UCSD-AML1 (cell line): Measurements from ENCODE around the gene DIDO1.

Experiments
- DNase-seq: peaks from one replicate; lab custom pipeline; 2025; ENCODE audit not compliant: unreplicated experiment; lab: John Stamatoyannopoulos, UW

DIDO1 gene

DNA sequence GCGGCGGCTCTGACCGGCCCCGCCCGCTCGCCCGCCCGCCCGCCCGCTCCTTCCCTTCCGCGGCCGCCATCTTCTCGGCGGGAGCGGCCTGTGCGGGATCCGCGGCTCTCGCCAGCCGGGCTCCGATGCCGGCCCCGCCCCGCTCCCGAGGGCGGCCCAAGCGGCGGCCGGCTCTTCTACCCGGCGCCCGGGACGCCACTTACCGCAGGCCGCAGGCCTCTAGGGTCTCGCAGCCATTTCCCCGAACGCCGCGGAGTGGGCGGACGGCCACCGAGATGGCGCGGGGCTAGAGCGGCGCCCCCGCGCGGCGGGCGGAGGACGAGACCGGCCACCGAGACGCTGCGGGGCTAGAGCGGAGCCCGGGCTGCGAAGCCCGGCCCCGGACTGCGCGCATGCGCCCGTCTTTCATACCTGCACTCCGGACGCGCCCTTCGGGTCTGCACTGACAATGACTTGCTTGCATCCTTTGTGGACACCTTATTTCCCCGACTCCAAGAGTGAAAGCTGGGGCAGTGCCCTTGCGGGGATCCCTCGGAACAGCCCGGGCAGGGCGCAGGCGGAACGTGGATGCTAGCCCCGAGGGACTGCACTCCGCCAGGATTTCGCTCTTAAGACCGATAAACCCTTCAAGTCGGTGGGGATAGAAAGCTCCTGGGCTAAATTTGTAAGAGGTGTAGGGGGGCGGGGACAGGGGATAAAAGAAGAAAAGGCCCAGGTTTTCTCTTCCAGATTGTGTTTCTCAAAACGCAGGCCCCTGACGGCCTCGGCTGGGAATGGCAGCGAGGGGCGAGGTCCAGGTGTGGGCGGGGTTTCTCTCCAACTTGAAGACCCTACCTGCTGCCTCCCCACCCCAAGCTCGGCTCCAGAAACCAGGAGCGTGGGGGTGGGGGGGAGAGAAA lies at the start of gene DIDO1:
TSS of gene DIDO1 (minus strand) at position 277 of the 899 bp plus-strand sequence.
- peak; percentile 88 for DNase-seq

DNA sequence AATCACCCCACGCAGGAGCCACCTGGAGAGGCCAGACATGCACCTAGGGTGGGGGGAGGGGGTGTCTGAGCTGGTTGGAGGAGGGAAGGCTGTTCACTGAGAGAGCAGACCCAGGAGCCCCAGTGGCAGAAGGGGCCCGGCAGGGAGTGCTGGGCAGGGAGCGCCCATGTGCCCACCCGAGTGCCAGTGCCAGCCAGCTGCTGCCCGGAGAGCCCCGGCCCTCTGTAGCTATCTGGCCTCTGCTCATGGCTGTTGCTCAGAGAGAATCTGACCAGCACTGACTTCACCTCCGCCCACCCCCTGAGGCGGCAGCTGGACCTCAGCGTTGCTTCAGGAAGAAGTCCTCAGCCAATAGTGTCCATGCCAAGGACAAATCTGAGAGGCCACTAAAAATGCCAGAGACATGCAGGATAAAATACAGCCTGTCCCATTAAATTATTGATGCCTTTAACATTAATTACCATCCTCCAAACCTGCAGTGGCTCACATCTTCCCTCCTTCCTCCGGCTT lies 49.0 kb upstream of the DIDO1 start:
- no peak for DNase-seq

DNA sequence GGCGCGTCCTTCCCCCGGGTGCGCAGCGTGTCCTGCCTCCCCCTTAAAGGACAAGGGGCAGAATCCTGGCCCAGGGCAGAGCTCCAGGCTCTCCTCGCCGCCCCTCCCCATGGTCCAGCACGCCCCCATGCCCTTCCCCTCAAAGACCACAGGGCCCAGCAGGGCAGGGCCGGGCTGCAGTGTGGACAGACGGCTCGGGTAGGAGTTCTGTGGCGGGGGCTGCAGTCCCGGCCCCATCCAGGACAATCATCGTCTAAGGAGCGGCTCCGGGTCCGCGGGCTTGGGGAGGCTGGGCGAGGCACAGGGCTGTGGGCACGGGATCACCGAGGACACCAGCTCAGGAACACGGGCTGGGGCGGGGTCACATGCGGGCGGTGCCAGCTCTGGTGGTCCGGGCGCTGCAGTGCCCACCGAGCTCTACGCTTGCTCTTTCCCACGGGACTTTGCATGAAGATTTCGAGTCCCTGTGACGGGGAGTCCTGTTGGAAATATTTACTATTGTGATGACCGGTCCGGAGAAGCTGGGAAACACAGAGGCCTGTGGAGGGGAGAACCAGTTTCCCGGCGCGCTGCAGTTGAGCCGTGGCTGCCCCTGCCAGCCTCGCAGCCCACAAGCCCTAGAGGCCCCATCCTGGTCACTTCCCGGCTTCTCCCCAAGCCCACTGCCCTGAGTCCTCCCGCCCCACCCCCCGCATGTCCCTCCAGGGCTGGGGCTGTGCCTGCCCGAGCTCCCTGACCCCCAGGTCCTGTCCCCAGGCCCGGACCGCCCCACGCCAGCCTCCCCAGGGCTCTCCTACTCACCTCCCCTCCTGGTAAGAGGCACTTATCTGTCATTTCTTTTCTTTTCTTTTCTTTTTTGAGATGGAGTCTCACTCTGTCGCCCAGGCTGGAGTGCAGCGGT lies 46.8 kb upstream of the DIDO1 start:
- DNase-seq = no peak

DNA sequence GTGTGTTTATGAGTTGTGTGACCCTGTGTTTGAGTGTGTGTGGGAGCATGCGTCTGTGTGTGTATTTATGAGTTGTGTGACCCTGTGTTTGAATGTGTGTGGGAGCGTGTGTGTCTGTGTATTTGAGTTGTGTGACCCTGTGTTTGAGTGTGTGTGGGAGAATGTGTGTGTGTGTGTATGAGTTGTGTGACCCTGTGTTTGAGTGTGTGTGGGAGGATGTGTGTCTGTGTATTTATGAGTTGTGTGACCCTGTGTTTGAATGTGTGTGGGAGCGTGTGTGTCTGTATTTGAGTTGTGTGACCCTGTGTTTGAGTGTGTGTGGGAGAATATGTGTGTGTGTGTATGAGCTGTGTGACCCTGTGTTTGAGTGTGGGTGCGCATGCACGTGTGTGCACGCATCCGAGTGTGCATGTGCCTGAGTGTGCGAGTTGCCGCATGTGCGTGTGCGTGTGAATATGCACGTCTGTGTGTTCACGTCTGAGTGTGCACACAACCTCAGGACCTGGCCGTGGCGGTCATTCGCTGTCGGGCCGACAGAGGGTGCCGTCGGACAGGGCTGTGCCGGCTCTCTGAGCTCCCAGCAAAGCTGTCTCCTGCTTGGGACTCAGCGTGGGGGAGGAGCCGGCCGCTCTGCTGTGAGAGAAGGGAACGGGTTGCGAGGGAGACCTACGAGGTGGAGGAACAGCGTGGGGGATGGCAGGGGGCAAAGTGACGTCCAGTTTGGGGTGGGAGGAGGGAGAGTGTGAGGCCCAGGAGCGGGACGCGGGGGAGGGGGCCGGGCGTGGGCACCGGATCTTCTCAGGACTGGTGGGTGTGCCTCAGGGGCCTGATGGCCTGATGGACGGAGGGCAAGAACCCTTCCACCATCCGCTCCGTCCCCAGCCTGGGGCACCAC lies 45.9 kb upstream of the DIDO1 start:
- peak; percentile 87 for DNase-seq

DNA sequence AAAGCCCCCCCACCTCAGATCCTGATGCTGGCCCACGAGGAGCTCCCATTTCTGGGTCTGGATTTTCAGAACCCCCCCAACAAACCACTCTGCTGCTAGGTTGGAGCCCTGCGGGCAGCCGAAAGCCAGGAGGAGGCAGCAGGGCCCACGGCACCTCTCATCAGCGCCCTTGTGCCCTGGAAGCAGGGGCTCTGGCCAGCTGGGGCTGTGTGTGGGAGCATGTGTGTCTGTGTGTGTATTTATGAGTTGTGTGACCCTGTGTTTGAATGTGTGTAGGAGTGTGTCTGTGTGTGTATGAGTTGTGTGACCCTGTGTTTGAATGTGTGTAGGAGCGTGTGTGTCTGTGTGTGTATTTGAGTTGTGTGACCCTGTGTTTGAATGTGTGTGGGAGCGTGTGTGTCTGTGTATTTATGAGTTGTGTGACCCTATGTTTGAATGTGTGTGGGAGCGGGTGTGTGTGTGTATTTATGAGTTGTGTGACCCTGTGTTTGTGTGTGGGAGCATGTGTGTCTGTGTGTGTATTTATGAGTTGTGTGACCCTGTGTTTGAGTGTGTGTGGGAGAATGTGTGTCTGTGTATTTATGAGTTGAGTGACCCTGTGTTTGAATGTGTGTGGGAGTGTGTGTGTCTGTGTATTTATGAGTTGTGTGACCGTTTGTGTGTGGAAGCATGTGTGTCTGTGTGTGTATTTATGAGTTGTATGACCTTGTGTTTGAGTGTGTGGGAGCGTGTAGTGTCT lies 45.1 kb upstream of the DIDO1 start:
- no peak for DNase-seq

DNA sequence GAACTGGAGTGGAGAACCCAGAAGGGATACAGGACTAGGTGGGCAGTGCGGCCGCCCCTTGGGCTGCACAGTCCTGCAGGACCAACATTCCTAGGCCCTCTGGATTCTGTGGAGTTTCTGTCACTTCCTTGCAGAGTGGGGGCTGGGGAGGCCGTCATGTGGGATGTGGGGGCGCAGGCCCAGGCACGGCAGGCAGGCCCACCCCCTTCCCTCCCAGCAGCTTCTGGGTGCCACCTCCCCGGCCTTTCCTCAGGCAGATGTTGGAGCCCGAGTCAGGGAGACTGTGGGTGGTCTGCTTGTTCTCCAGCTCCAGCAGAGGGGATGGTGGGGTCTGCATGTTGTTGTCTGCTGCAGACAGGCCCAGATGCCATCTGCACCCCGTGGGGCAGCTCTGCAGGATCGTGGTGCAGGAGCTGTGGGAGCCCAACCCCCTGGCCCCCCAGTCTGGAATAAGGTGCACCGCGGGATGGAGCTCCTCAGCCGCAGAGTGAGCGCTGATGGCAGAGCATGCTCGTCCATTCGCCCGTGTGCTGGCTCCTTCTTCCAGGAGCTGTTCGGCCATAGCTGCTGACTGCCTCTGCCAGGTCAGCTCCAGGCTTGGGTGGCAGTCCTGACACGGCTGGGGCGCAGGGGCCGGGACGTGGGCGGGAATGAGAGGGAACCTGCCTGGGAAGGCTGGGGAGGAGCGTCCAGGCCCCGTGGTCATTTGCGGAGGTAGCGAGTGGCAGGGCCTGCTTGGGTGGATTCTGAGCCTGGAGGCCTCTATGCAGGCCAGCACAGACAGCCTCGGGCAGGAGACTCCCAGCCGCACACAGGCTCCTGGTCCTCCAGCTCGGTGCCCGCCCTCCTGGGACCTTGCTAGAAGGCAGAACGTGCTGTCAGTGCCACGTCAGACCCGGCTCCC lies 44.3 kb upstream of the DIDO1 start:
- no peak for DNase-seq

DNA sequence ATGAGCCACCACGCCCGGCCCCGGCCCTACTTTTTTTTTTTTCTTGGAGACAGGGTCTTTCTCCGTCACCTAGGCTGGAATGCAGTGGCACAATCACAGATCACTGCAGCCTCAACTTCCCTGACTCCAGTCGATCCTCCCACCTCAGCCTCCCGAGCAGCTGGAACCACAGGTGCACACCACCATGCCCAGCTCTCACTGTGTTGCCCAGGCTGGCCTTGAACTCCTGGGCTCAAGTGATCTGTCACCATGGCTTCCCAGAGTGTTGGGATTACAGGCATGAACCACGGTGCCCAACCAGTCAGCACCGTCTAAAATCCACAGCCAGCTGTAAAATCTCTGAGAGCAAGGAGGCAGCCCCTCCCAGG lies 43.6 kb upstream of the DIDO1 start:
- DNase-seq = no peak

DNA sequence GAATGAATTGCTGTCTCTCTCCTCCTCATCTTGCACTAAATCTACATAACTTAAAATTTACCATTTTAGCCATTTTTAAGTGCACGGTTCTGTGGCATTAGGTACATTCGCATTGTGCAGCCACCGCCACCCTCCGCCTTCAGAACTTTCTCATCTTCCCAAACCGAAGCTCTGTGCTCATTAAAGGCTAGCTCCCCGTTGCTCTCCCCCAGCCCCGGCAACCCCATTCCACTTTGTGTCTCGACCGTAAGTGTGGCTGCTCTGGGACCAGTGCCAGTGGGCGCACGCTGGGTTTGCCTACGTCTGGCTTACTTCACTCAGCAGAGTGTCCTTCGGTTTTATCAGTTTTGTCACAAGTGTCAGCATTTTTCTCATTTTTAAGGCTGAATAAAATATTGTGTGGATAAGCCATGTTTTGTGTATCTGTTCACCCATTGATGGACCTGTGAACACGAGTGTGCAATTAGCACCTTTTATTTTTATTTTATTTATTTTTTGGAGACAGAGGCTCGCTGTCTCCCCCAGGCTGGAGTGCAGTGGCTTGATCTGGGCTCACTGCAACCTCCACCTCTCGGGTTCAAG lies 43.0 kb upstream of the DIDO1 start:
- DNase-seq = no peak

DNA sequence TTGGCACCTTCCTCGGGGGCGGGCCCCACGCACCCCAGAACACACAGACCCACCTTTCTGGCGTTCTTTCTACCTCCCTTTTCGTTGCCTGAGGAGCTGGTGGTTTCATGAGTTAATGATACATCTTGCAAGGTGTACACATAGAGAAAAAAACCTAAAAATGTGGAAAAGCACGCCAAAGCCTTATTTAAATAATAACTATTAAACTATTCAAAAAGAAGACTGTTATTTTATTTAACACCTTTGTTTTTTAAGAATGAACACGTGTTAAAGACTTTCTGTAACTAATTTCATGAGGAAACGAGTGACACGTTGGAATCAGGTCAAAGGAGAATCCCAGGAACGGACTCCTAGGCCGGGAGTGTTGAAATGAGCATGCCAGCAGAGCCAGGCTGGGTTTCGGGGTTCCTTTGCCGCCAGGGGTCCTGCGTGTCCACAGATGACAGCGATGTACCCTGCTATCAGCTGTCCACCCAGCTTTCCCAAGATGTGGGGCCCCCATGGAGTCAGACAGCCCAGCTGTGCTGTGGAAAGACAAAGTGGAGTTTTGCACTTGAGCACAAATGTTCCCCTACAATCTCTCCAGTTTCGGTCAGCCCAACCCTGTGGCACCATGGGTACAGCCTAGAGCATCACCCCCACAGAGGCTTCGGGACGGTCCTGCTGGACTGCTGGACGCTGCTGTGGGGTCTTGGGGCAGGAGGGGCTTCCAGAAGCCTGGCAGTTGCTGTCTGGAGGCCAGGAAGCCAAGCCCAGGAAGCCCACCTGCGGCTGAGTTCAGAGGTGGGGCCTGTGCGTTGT lies 42.3 kb upstream of the DIDO1 start:
- no peak for DNase-seq

DNA sequence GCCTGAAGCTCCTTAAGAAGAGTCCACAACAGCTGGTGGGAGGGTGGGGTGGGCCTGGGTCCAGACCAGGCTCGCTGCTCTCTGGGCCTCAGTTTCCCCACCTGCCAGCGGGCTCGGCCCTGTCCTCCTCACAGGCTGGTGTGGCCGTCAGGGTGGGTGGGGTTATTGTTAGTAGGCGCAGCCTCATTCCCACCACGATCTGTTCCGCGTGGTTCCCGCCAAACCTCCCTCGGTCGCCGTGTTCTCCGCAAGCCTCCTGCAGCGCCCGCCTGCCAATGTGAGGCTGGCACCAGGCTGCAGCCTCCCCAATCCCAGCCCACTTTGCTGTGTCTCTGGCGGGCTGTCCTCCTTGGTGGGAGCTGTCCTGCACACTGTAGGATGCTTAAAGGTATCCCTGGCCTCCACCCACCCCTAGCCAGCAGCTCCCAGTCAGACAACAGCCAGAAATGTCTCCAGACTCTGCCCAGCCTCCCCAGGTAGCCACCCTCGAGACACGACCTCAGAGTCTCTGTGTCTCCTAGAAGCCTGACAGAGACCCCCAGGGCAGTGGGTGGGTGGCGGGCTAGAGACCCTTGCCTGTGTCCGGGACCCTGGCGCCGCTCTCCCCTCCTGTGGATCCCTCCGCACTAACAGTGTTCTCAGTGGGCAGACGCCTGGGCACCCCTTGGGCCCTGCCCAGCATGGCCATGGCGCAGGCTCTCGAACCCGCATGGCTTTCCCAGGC lies 41.5 kb upstream of the DIDO1 start:
- no peak for DNase-seq

DNA sequence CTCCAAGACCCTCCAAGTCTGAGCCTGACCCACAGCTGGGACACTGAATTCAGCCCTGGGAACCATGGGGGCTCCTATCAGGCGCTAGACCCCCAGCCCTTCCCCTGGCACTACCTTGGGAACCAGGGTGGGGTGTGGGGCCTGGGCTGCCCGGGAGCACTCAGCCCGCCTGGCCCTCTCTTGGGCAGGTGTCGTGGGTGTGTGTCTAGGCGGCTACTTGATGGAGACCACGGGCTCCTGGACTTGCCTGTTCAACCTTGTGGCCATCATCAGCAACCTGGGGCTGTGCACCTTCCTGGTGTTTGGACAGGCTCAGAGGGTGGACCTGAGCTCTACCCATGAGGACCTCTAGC lies 40.8 kb upstream of the DIDO1 start:
- no peak for DNase-seq

DNA sequence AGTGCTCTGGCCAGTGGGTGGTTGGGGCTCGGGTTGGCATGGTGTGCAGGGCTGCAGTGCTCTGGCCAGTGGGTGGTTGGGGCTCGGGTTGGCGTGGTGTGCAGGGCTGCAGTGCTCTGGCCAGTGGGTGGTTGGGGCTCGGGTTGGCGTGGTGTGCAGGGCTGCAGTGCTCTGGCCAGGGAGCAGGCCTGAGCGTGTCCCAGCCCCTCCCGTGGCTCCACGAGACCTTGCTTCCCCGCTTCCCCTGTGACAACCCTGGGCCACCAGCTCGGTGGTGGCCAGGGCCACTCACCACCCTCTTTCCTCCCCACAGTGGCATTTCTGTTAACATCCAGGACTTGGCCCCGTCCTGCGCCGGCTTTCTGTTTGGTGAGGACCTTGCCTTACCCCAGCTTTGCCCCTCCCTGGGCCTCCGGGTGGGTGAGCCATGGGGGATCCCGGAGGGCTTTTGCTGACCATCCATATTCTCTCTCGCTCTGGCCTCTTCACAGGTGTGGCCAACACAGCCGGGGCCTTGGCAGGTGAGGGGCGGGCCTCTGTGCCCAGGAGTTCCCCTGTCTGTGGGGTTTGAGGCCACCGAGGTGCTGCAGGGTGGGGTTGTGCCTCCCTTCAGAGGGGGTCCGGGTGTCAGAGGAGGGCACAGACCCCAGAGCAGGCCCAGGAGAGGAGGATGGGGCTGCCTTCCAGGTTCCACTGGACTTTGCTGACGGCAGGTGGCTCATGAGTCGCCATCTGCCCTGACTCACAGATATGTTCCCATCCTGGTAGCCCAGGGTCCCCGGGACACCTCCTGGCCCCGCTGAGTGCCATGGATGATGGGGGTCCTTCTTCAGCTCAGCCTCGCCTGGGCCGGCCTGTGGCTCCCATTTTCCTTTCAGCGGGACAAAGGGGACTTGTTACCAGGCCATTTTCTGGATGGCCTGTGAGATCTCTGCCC lies 40.2 kb upstream of the DIDO1 start:
- DNase-seq = no peak

DNA sequence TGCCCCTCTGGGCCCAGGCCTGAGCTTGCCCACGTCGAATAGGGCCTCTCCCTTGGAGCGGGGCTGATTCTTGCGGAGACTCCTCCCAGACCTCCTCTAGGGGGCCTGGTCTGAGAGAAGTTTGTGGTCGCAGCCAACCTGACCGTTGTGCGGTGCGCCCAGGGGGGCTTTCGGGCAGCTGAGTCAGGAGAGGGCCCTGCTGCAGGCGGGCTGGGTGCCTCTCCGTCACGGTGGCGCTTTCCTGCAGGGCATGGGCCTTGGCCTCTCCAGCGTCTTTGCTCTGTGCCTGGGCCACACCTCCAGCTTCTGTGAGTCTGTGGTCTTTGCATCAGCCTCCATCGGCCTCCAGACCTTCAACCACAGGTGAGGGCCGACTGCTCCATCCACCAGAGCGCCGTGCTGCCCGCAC lies 39.1 kb upstream of the DIDO1 start:
- DNase-seq = no peak

DNA sequence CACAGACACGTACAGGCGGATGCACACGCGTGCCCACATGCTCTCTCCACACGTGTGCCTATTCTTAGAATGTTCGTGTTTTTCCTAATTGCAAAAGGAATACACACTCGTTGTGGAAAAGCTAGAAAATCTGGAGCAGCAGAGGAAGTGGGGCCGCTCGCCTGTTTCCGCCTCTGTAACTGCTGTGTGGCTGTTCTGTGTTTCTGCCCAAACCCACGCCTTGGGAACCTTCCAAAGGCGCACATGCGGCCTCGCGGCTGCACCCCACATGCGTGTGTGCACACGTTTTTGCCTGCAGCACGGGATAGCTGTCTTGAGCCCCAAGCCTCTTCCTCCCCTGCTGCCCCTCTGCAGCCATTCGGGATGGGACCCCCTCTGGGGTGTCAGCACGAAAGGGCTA lies 38.4 kb upstream of the DIDO1 start:
- DNase-seq = no peak

DNA sequence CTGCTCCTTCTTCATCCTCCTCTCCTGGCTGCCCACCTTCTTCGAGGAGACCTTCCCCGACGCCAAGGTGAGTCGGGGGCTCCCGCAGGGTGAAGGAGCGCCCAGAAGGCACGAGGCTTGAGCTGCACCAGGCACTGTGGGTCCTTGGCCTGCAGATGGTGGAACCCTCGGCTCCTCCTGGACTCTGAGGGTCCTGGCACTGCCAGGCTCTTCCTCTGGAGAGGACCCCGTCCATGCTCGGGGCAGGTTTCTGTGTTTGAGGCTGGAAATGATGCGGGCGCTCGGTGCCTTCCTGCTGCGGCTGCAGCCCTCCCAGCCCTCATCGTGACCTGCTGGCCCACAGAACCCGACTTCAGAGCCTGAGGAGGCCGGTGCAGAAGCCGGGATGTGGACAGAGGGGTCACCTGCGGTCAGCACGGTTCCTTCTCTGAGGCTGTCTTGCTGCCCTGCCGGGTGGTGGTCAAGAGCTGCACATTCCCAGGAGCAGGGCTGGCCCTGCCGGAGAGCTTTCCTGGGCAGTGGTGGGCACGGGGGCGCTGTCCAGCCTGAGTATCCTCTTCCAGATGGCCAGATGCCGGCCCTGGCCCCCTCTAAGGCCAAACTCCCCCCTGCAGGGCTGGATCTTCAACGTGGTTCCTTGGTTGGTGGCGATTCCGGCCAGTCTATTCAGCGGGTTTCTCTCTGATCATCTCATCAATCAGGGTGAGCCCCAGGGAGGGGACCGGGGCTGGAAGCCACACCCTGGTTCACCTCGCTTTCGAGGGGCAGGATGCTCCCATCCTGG lies 37.5 kb upstream of the DIDO1 start:
- no peak for DNase-seq
